ENCODE measurements around the gene NUP205.

Gene NUP205

GRCh38 chr7:135653340-135654080, 95.8 kb downstream of the NUP205 start:
- H3K4me1 ChIP-seq (ENCODE audit: low read length), result no peaks in the 10 kb centered on the region

DNA sequence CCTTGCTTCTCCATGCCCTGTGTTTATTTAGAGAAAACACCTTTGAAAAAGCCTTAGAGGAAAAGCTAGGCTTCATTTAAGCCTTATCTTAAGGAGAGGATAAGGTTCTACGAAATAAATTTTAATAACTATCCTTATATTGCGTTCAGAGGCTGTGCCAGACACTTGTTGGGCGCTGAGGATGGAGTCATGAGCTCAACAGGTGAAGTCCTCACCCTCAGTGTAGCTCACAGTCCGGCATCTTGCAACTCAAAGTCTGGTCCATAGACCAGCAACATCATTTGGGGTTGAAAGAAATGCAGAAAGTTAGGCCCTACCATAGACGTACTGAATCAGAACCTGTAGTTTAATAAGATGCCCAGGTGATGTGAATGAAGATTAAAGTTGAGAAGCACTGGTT, 100.8 kb downstream of the NUP205 start:
- Histone ChIP-seq H2AFZ (ENCODE audit: low read depth, low read length) (no peak overlapping the region), H3K9ac (ENCODE audit: low read length) (no peak overlapping the region), H3K4me2 (ENCODE audit: low read length) (no peak overlapping the region), H3K4me1 (ENCODE audit: low read length) (peaks cover 13% of the 10 kb centered on the region; the same call in 1 of the 2 replicates), H3K27ac (ENCODE audit: low read length) (no peak overlapping the region), H3K36me3 (replicated peaks; ENCODE audit: low read depth, low read length) (no peaks in the 10 kb centered on the region), H3K4me3 (ENCODE audit: low read length) (no peak overlapping the region), H3K79me2 (ENCODE audit: low read length) (peaks cover 12% of the 10 kb centered on the region), H3K27me3 (ENCODE audit: low read depth, low read length) (no peaks in the 10 kb centered on the region), H4K20me1 (ENCODE audit: insufficient read depth, low read length) (no peaks in the 10 kb centered on the region; the same call in 1 of the 2 replicates), H3K9me3 (ENCODE audit: insufficient read depth, low read length) (no peaks in the 10 kb centered on the region)
- TF ChIP-seq, protein P1, sequence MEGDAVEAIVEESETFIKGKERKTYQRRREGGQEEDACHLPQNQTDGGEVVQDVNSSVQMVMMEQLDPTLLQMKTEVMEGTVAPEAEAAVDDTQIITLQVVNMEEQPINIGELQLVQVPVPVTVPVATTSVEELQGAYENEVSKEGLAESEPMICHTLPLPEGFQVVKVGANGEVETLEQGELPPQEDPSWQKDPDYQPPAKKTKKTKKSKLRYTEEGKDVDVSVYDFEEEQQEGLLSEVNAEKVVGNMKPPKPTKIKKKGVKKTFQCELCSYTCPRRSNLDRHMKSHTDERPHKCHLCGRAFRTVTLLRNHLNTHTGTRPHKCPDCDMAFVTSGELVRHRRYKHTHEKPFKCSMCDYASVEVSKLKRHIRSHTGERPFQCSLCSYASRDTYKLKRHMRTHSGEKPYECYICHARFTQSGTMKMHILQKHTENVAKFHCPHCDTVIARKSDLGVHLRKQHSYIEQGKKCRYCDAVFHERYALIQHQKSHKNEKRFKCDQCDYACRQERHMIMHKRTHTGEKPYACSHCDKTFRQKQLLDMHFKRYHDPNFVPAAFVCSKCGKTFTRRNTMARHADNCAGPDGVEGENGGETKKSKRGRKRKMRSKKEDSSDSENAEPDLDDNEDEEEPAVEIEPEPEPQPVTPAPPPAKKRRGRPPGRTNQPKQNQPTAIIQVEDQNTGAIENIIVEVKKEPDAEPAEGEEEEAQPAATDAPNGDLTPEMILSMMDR (IDR thresholded peaks at IDR 0.05; ENCODE audit: low read depth, low read length), result no peak
- TF ChIP-seq EZH2phosphoT487 (IDR thresholded peaks at IDR 0.05; ENCODE audit: low read depth), result no peak

More at GRCh38 chr7:135653340-135654080, 95.8 kb downstream of the NUP205 start:
- Histone ChIP-seq H4K20me1 (ENCODE audit: insufficient read depth, low read length) (no peaks in the 10 kb centered on the region), H3K4me2 (ENCODE audit: low read length) (no peak overlapping the region), H3K27me3 (ENCODE audit: low read depth, low read length) (no peaks in the 10 kb centered on the region), H3K27ac (ENCODE audit: low read length) (no peak overlapping the region), H3K36me3 (replicated peaks; ENCODE audit: low read depth, low read length) (peaks cover 8% of the 10 kb centered on the region), H3K9me3 (ENCODE audit: insufficient read depth, low read length) (no peaks in the 10 kb centered on the region), H2AFZ (ENCODE audit: low read depth, low read length) (no peak overlapping the region), H3K9ac (ENCODE audit: low read length) (no peak overlapping the region), H3K4me3 (ENCODE audit: low read length) (no peak overlapping the region), H3K79me2 (ENCODE audit: low read length) (no peaks in the 10 kb centered on the region)
- TF ChIP-seq EZH2phosphoT487 (IDR thresholded peaks at IDR 0.05; ENCODE audit: low read depth), result no peak
- TF ChIP-seq, protein P1 (IDR thresholded peaks at IDR 0.05; ENCODE audit: low read depth, low read length), result no peak

GRCh38 chr7:135659159-135659846, 101.6 kb downstream of the NUP205 start:
- Histone ChIP-seq H3K4me2 (ENCODE audit: low read length) (no peak overlapping the region), H3K9me3 (ENCODE audit: insufficient read depth, low read length) (no peaks in the 10 kb centered on the region), H3K9ac (ENCODE audit: low read length) (no peak overlapping the region), H2AFZ (ENCODE audit: low read depth, low read length) (no peak overlapping the region), H3K4me3 (ENCODE audit: low read length) (no peak overlapping the region), H3K27ac (ENCODE audit: low read length) (no peak overlapping the region), H3K4me1 (ENCODE audit: low read length) (peaks cover 17% of the 10 kb centered on the region; the same call in 1 of the 2 replicates), H3K36me3 (replicated peaks; ENCODE audit: low read depth, low read length) (no peaks in the 10 kb centered on the region), H4K20me1 (ENCODE audit: insufficient read depth, low read length) (no peaks in the 10 kb centered on the region; the same call in 1 of the 2 replicates), H3K79me2 (ENCODE audit: low read length) (peaks cover 19% of the 10 kb centered on the region), H3K27me3 (ENCODE audit: low read depth, low read length) (no peaks in the 10 kb centered on the region)
- no peak for TF ChIP-seq EZH2phosphoT487 (IDR thresholded peaks at IDR 0.05; ENCODE audit: low read depth)
- TF ChIP-seq, protein P1 (IDR thresholded peaks at IDR 0.05; ENCODE audit: low read depth, low read length), result no peak
